ENCODE results near the gene UACA.

DNA sequence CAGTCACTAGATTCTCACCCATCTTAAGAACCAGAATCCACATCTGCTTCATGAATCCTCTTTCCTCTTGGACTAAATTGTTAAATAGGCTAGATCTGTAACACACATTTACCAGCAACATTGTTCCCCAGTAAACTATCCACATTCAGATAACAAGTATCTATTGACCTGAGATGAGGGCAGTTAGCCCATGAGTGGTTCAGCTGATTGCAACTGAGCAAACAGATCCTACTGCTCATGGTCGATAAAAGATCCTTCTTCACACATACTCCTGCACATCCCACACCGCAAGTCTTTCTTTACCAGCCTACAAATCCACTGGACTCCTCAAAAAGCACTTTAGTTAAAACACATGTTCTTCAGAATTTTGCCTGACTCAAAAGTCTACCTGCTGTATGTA, 59.2 kb downstream of the UACA start:
- TF ChIP-seq CTCF (IDR thresholded peaks at IDR 0.05; ENCODE audit: low read depth, low read length) (no peak), EZH2phosphoT487 (IDR thresholded peaks at IDR 0.05; ENCODE audit: low read depth) (no peak)

Measured in OCI-LY3 (cell line).